ENCODE results near the gene FKBP5. TPM values are rescaled to one million over a fixed set of nuclear protein-coding genes. Genes with fewer than 3 reads are reported as not detected.

Gene FKBP5
- total RNA-seq, 1 experiment from 2014 or later: 28.3 TPM

DNA sequence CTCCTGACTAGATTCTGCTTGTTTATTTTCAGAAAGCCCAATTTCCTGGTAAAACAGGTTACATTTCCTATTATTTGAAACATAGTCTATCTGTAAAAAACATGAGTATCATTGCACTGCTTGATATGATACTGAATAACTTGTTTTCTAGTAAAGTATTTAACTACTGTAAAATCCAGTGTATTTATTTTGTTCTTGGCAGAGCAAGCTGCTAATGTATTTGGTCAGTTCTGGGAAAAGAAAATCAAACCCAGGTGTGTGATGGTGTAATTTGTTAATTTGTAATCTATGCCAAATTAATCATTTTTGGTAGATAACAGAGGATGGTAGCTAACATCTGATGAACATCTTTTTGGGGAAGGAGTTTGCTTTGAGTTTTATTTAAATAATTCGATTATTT is 50.8 kb downstream of the FKBP5 start:
- Histone ChIP-seq H3K9me3 (ENCODE audit: low read length) (no peaks in the 10 kb centered on the region), H3K27ac (ENCODE audit: low read length) (no peak overlapping the region), H3K4me2 (ENCODE audit: low read depth, low read length, poor library complexity, severe bottlenecking) (no peak overlapping the region), H3K9me2 (replicated peaks; ENCODE audit: insufficient read depth, low read length) (no peaks in the 10 kb centered on the region), H3K36me3 (ENCODE audit: insufficient read depth, low read length) (peaks cover 23% of the 10 kb centered on the region), H3K27me3 (ENCODE audit: low read length) (no peaks in the 10 kb centered on the region), H3K4me1 (ENCODE audit: low read length) (peaks cover 22% of the 10 kb centered on the region), H2AFZ (ENCODE audit: low read length) (no peak overlapping the region), H3K79me2 (ENCODE audit: low read length) (peaks cover 19% of the 10 kb centered on the region), H4K20me1 (ENCODE audit: insufficient read depth, low read depth, low read length) (no peaks in the 10 kb centered on the region), H3K4me3 (ENCODE audit: low read length) (no peak overlapping the region), H3K9ac (ENCODE audit: low read length) (no peak overlapping the region)
- peak; percentile 22 for DNase-seq

DNA sequence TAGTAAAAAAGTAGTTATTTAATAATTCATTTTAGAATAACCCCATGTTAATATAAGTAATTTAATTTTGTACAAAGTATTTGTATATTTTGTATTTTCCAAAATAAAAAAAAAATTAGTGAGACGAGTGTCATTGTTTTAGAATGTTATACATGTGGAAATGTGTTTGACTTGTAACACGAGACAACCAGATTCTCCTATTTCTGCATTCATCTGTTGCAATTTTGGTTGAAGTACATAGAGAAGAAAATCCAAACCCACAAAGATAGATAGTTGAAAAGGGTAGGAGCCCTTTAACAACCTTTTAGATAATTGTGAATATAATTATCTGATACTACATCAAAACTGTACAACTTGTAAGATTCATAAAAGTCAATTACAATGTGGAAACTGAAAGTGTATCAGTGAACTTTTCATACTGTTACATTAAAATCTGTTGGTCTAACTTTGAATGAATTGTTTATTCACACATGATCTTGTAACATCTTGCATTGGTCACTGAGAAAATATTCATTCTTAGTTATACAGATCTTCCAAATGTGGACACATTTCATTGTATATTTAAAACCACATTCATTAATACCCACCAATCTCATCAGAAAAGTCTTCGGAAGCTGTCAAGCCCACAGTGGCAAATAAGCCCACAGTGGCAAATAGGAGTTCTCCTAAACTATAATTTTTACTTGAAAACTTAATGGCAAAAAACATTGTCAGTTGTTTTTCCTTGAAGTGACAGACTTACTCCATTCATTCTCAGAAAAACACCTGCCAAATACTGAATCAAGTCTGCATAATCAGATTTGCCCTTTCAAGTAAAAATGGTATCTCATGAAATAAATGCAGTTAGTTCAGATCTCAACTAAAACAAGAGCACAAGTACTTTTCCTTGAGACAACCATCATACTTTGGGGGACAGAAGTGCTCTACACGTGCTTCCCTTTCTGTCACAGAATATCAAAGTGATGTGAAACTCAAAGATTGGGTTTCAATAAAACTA is 52.8 kb downstream of the FKBP5 start:
- H3K79me2 ChIP-seq (ENCODE audit: low read length): peaks cover 22% of the 10 kb centered on the region; the same call in 1 of the 2 replicates
- no peaks in the 10 kb centered on the region for H4K20me1 ChIP-seq (ENCODE audit: insufficient read depth, low read depth, low read length)
- H3K27ac ChIP-seq (ENCODE audit: low read length): no peak overlapping the region
- no peak overlapping the region for H3K4me2 ChIP-seq (ENCODE audit: low read depth, low read length, poor library complexity, severe bottlenecking)
- H3K27me3 ChIP-seq (ENCODE audit: low read length): no peaks in the 10 kb centered on the region
- DNase-seq: peak; percentile 7
- H3K36me3 ChIP-seq (ENCODE audit: insufficient read depth, low read length): peaks cover 22% of the 10 kb centered on the region
- H3K4me3 ChIP-seq (ENCODE audit: low read length): no peak overlapping the region
- H3K9me2 ChIP-seq (replicated peaks; ENCODE audit: insufficient read depth, low read length): no peaks in the 10 kb centered on the region
- H3K9me3 ChIP-seq (ENCODE audit: low read length): no peaks in the 10 kb centered on the region
- no peak overlapping the region for H3K9ac ChIP-seq (ENCODE audit: low read length)
- H3K4me1 ChIP-seq (ENCODE audit: low read length): peaks cover 11% of the 10 kb centered on the region
- no peak overlapping the region for H2AFZ ChIP-seq (ENCODE audit: low read length)

DNA sequence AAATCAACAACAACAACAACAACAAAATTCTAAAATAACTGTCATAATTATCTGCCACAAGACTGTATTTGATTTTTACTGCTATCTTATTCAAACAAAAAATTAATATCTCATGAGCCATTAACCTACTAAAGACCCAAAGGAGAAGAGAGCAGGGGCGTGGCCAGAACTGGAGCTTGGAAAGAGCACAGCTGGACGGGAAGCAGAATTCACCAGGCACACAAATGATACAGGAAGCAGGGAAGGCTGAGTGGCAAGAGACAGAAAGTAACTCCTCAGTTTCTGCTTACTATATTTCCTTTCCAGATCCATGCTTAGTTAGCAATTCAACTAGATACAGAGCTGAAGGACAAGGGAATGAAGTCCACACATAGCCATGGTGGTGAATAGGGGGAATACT is 54.4 kb downstream of the FKBP5 start:
- peaks cover 24% of the 10 kb centered on the region; the same call in 1 of the 2 replicates for H3K36me3 ChIP-seq (ENCODE audit: insufficient read depth, low read length)
- no peaks in the 10 kb centered on the region for H4K20me1 ChIP-seq (ENCODE audit: insufficient read depth, low read depth, low read length)
- no peaks in the 10 kb centered on the region for H3K9me2 ChIP-seq (replicated peaks; ENCODE audit: insufficient read depth, low read length)
- H3K27me3 ChIP-seq (ENCODE audit: low read length): no peaks in the 10 kb centered on the region
- H3K4me1 ChIP-seq (ENCODE audit: low read length): peaks cover 2% of the 10 kb centered on the region; the same call in 1 of the 2 replicates
- H2AFZ ChIP-seq (ENCODE audit: low read length): no peak overlapping the region
- no peak for DNase-seq
- H3K4me3 ChIP-seq (ENCODE audit: low read length): no peak overlapping the region
- H3K27ac ChIP-seq (ENCODE audit: low read length): no peak overlapping the region
- H3K79me2 ChIP-seq (ENCODE audit: low read length): peaks cover 28% of the 10 kb centered on the region; the same call in 1 of the 2 replicates
- no peak overlapping the region for H3K4me2 ChIP-seq (ENCODE audit: low read depth, low read length, poor library complexity, severe bottlenecking)
- no peak overlapping the region for H3K9ac ChIP-seq (ENCODE audit: low read length)
- no peaks in the 10 kb centered on the region for H3K9me3 ChIP-seq (ENCODE audit: low read length)

DNA sequence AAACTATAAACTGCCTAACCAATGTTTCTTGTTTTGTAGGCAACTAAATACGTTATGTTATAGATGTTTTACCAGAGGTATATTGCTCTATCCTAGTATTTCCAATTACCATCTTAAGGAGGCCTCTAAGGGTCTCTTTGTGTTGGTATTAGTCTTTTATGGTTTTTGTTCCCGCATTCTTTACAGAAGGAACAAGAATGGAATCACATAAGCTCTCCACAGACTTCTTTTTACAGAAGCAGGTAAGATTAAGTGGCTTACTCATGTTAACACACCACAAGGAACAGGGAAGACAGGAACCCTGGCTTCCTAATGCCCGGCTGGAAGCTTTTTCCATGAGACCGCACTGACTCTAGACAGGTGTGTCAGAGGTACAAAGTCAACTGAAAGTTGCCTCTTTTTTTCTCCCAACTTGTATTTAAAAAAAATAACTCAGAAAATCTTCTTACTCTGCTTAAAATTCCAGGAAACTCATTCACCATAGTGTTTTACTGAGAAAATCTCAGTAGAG is 55.1 kb downstream of the FKBP5 start:
- no peaks in the 10 kb centered on the region for H4K20me1 ChIP-seq (ENCODE audit: insufficient read depth, low read depth, low read length)
- H3K79me2 ChIP-seq (ENCODE audit: low read length): peaks cover 28% of the 10 kb centered on the region; the same call in 1 of the 2 replicates
- H3K27ac ChIP-seq (ENCODE audit: low read length): no peak overlapping the region
- peaks cover 25% of the 10 kb centered on the region; the same call in 1 of the 2 replicates for H3K36me3 ChIP-seq (ENCODE audit: insufficient read depth, low read length)
- no peak overlapping the region for H3K9ac ChIP-seq (ENCODE audit: low read length)
- no peaks in the 10 kb centered on the region for H3K4me1 ChIP-seq (ENCODE audit: low read length)
- H3K27me3 ChIP-seq (ENCODE audit: low read length): no peaks in the 10 kb centered on the region
- no peak overlapping the region for H3K4me3 ChIP-seq (ENCODE audit: low read length)
- H3K9me3 ChIP-seq (ENCODE audit: low read length): no peaks in the 10 kb centered on the region
- H2AFZ ChIP-seq (ENCODE audit: low read length): no peak overlapping the region
- no peak for DNase-seq
- H3K4me2 ChIP-seq (ENCODE audit: low read depth, low read length, poor library complexity, severe bottlenecking): no peak overlapping the region
- H3K9me2 ChIP-seq (replicated peaks; ENCODE audit: insufficient read depth, low read length): no peaks in the 10 kb centered on the region

DNA sequence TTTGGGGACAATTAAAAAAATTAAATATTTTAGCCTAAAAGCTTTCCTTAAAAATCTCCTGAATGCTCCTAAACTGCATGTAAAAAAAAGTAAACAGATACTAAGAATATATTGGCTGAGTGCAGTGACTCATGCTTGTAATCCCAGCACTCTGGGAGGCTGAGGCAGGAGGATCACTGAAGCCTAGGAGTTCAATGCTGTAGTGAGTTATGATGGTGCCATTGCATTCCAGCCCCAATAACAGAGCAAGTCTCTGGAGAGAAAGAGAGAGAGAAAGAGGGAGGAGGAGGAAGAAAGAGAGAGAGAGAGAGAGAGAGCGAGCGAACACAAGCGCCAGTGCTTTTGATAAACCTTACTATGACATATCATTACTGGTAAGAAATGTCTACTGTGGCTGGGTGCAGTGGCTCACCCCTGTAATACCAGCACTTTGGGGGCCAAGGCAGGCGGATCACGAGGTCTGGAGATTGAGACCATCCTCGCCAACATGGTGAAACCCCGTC is 58.8 kb downstream of the FKBP5 start:
- H3K36me3 ChIP-seq (ENCODE audit: insufficient read depth, low read length): peaks cover 17% of the 10 kb centered on the region; the same call in 1 of the 2 replicates
- no peak overlapping the region for H3K4me3 ChIP-seq (ENCODE audit: low read length)
- H3K27me3 ChIP-seq (ENCODE audit: low read length): no peaks in the 10 kb centered on the region
- peaks cover 26% of the 10 kb centered on the region; the same call in 1 of the 2 replicates for H3K79me2 ChIP-seq (ENCODE audit: low read length)
- H3K27ac ChIP-seq (ENCODE audit: low read length): no peak overlapping the region
- H3K4me2 ChIP-seq (ENCODE audit: low read depth, low read length, poor library complexity, severe bottlenecking): no peak overlapping the region
- H4K20me1 ChIP-seq (ENCODE audit: insufficient read depth, low read depth, low read length): no peaks in the 10 kb centered on the region
- no peak overlapping the region for H3K9ac ChIP-seq (ENCODE audit: low read length)
- no peaks in the 10 kb centered on the region for H3K4me1 ChIP-seq (ENCODE audit: low read length)
- H3K9me2 ChIP-seq (replicated peaks; ENCODE audit: insufficient read depth, low read length): no peaks in the 10 kb centered on the region
- no peaks in the 10 kb centered on the region for H3K9me3 ChIP-seq (ENCODE audit: low read length)
- DNase-seq: no peak
- no peak overlapping the region for H2AFZ ChIP-seq (ENCODE audit: low read length)

DNA sequence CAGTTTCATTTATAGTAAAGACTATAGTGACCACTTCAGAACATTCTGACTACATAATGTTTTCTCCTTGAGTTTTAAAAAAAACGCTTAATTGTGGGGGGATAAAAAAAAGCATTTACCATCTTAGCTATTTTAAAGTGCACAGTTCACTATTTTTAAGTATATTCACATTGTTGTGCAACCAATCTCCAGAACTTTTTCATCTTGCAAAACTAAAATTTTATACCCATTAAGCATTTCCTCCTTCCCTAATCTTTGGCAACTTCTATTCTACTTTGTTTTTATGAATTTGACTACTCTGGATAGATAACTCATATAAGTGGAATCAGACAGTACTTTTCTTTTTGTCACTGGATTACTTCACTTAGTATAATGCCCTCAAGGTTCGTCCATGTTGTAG is 62.3 kb downstream of the FKBP5 start:
- no peak overlapping the region for H3K9ac ChIP-seq (ENCODE audit: low read length)
- H2AFZ ChIP-seq (ENCODE audit: low read length): no peak overlapping the region
- no peaks in the 10 kb centered on the region for H3K9me2 ChIP-seq (replicated peaks; ENCODE audit: insufficient read depth, low read length)
- H3K4me3 ChIP-seq (ENCODE audit: low read length): no peak overlapping the region
- DNase-seq: no peak
- H4K20me1 ChIP-seq (ENCODE audit: insufficient read depth, low read depth, low read length): no peaks in the 10 kb centered on the region
- H3K27me3 ChIP-seq (ENCODE audit: low read length): no peaks in the 10 kb centered on the region
- H3K27ac ChIP-seq (ENCODE audit: low read length): no peak overlapping the region
- peaks cover 17% of the 10 kb centered on the region; the same call in 1 of the 2 replicates for H3K79me2 ChIP-seq (ENCODE audit: low read length)
- H3K36me3 ChIP-seq (ENCODE audit: insufficient read depth, low read length): peaks cover 20% of the 10 kb centered on the region; the same call in 1 of the 2 replicates
- H3K9me3 ChIP-seq (ENCODE audit: low read length): no peaks in the 10 kb centered on the region
- no peaks in the 10 kb centered on the region for H3K4me1 ChIP-seq (ENCODE audit: low read length)
- H3K4me2 ChIP-seq (ENCODE audit: low read depth, low read length, poor library complexity, severe bottlenecking): no peak overlapping the region

DNA sequence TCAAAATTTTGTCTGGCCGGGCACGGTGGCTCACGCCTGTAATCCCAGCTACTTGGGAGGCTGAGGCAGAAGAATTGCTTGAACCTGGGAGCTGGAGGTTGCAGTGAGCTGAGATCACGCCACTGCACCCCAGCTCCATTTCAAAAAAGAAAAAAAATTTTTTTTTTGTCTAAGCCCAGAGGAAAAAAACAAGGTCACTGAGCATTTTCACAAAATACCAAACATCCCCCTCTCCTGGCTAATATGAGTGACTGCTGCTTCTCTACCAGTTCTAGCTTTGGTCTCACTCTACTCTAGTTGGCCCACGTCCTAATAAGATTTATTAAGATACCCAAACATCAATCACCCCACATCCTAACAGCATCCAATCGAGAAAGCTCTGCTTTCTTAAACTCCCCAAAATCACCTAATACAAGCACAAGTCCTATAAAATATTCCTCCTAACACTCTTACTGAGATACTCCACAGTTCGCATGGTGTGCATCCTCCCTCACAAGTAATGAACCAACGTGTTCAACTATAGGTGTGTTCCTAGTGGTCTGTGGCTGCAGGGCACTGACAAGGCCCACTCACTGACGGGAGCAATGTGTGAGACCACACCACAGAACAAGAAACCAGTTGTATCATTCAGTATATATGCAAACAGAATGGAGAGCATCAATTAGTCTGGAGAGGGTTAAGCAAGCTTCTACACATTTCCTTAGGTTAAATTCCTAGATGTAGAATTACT is 64.2 kb downstream of the FKBP5 start:
- peak; percentile 50 for DNase-seq
- Histone ChIP-seq H2AFZ (ENCODE audit: low read length) (no peak overlapping the region), H3K9me3 (ENCODE audit: low read length) (no peaks in the 10 kb centered on the region), H3K4me3 (ENCODE audit: low read length) (no peak overlapping the region), H3K4me2 (ENCODE audit: low read depth, low read length, poor library complexity, severe bottlenecking) (no peak overlapping the region), H3K9me2 (replicated peaks; ENCODE audit: insufficient read depth, low read length) (no peaks in the 10 kb centered on the region), H3K79me2 (ENCODE audit: low read length) (peaks cover 10% of the 10 kb centered on the region; the same call in 1 of the 2 replicates), H3K4me1 (ENCODE audit: low read length) (no peaks in the 10 kb centered on the region), H4K20me1 (ENCODE audit: insufficient read depth, low read depth, low read length) (no peaks in the 10 kb centered on the region), H3K27ac (ENCODE audit: low read length) (no peak overlapping the region), H3K9ac (ENCODE audit: low read length) (no peak overlapping the region), H3K27me3 (ENCODE audit: low read length) (no peaks in the 10 kb centered on the region), H3K36me3 (ENCODE audit: insufficient read depth, low read length) (peaks cover 18% of the 10 kb centered on the region; the same call in 1 of the 2 replicates)

Data from Karpas-422 (cell line).